ENCODE results near the gene CTCFL.
"Not testable (repeated sequence)": the region's sequence is repeated elsewhere in the genome, so short reads cannot be mapped to it uniquely, and the experiment has no call there.

The CTCFL gene

DNA sequence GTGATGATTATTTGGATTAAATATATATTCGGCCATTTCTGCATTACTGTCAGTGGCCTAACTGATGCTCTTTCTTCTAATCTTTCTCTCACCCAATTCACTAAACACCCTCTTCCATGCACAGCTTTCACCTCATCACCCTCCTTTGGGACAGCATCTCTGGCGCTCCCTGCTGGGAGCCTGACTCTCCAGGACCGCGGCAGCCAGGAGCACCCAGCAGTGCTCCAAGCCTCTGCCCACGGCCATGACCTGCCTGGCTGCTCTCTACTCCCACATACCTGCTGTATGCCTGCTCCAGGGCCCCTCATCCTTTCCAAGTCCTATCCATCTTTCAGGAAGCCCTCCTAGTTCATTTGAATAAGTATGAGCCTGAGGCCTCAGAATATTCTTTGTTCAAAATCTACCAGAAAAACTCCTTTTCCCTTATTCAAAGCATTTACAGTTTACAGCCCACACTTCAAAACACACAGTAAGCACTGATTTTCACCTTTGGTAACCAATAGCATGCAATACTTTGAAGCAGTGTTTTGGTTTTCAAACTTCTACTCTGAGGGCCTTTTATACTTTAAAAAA is 15.2 kb downstream of the CTCFL start:
- no peak for DNase-seq (ENCODE audit: low read depth in 2 of 3, low spot score in 2 of 3)

DNA sequence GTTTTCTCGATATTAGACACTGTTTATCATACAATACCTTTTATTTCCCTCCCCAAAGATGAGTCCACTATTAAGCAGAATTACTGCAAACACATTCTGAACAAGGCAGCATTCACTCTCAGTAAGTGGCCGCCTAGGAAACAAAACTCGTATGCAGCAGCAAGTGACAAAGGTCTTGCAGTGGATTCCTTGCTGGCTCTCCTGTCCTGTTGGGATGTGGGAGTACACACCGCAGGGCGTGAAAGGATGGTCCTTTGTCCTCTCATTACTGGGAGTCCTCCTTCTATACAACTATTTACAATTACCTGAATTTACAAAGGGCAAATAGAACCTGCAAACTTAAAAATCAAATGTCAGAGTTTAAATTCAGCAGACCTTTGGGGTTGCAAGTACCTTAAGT is 16.1 kb downstream of the CTCFL start:
- DNase-seq (ENCODE audit: low read depth in 2 of 3, low spot score in 2 of 3): no peak

- DNase-seq (ENCODE audit: low read depth in 2 of 3, low spot score in 2 of 3): no peak
These were observed 16.6 kb downstream of the CTCFL start for GRCh38 chr20:57508381-57508780.

- DNase-seq (ENCODE audit: low read depth in 2 of 3, low spot score in 2 of 3): no peak
These were observed 17.5 kb downstream of the CTCFL start for GRCh38 chr20:57507477-57507876.

DNA sequence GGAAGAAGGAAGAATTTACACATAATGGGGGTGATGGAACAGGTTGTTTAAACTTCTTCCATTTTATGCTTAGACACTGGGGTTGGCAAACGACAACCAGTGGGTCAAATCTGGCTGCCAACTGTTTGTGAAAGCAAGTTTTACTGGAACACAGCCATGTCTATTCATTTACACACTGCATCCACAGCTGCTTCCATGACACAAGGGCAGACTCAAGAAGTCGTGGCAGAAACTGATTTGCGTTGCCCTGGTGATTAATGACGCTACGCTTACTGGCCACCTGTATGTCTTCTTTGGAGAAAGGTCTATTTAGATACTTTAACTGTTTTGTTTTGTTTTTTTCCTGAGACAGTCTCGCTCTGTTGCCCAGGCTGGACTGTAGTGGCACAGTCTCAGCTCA is 19.0 kb downstream of the CTCFL start:
- no peak for DNase-seq (ENCODE audit: low read depth in 2 of 3, low spot score in 2 of 3)

DNA sequence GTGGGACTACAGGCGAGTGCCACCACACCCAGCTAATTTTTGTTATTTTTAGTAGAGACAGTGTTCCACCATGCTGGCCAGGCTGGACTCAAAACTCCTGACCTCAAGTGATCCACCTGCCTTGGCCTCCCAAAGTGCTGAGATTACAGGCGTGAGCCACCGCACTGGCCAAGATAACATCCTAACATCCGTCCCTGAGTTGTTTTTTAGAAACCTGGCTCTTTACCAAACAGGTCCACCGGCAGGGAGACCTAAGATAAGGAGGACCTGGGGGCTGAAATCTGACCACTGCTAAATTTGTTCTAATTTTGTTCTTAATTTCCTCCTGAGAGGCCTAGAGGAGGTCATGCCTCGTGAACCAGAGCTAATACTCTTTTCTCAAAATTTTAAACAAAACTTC is 20.5 kb downstream of the CTCFL start:
- DNase-seq (ENCODE audit: low read depth in 2 of 3, low spot score in 2 of 3): no peak

DNA sequence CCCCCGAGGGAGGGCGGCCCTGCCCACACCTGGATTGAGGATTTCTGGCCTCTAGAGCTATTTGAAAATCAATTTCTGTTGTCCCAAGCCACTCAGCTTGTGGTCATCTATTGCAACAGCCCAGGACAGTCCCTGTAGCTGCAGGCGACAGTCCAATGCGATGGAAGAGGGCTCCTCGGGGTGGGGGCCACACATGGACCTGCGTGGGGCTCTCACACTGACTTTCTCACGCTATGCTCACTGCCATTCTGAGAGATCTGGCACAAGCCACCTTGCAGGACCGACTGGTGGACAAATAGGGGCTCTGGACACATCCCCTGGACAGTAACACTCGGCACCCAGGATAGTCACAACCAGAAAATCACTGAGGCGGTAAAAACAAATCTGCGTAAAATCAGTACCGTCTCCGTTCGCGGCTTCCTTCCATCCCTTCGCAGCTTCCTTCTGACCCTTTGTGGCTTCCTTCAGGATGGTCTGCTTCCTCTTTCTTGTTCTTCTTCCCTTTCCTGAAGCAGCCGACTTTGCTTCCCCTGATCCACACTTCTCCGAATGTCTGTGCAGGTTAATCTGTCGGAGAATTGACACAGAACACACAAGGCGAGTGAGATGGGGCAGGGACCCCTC is 21.8 kb downstream of the CTCFL start:
- no peak for DNase-seq (ENCODE audit: low read depth in 2 of 3, low spot score in 2 of 3)

- DNase-seq (ENCODE audit: low read depth in 2 of 3, low spot score in 2 of 3): no peak
These were observed 22.6 kb downstream of the CTCFL start for GRCh38 chr20:57502336-57502700.

- no peak for DNase-seq (ENCODE audit: low read depth in 2 of 3, low spot score in 2 of 3)
These were observed 23.2 kb downstream of the CTCFL start for GRCh38 chr20:57501461-57502335.

DNA sequence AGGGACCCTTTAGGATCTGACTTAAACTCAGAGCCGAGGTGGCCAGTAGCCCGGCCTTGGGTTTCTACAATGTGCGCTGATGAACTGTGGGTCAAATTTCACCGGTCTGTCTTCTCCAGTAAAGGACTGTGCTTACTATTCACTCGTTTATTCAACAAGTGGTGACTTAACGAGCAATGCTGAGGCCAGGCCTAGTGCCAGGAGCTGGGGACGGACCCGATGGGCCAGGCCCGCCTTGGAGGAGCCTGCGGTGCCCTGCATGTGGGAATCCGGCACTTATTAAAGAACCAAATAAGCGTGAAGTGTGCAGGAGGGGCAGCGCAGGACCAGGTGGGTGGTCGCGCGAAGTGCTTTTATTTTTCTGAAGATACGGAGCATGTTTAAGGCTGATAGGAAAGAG is 24.0 kb downstream of the CTCFL start:
- no peak for DNase-seq (ENCODE audit: low read depth in 2 of 3, low spot score in 2 of 3)

DNA sequence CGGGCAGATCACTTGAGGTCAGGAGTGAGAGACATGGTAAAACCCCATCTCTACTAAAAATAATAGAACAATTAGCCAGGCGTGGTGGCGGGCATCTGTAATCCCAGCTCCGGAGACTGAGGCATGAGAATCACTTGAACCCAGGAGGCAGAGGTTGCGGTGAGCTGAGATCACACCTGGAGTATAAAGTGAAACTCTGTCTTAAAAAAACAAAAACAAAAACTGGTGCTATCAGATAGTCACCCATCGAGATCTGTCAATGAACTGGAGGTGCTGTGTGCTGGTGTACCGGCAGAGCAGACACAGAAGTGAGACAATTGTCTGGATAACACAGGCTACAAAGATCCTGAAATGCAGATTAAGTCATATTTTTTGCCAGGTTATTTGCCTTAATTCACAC is 24.7 kb downstream of the CTCFL start:
- DNase-seq (ENCODE audit: low read depth in 2 of 3, low spot score in 2 of 3): no peak

- no peak for DNase-seq (ENCODE audit: low read depth in 2 of 3, low spot score in 2 of 3)
These were observed 25.3 kb downstream of the CTCFL start for GRCh38 chr20:57499676-57500075.

DNA sequence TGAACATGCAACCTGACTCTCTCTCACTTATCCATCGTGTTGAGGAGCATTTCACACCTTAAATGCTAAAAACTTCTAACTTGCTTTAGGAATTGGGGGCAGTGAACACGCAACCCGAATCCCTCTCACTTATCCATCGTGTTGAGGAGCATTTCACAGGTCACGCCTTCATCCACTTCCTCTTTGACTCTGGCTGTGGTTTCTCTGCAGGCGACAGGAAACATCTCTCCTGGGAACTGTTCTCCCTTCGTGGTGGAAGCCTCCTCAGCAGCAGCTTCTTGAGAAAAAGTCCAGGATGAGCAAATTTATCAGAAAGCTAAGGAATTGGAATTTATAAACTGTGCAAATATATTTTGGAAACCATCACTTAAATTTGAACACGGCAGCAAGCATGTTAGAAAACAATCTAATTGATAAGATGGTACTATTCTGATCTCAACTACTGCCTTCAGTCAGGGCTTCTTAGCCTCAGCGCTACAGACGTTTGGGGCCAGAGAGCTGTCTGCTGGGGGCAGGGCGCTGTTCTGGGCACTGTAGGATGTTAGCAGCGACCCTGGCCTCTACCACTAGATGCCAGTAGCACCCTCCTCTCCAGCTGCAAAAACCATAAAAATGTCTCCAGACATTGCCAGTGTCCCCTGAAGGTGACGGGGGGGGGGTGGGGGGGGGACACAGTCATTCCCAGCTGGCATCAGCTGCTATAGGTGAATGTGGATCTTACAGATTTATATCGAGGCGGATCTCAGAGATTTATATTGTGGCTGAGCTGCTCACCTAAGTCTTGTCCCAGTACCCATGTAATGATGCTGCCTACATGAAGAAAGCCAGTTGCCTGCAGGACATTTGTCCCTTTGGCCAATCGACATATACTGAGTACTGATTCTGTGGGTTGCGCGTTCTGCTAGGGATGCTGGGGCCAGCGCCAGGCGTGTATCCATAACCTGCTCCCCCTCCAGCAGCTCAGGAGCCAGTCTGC is 26.2 kb downstream of the CTCFL start:
- no peak for DNase-seq (ENCODE audit: low read depth in 2 of 3, low spot score in 2 of 3)

GRCh38 chr20:57496592-57496991 is 28.3 kb downstream of the CTCFL start:
- DNase-seq (ENCODE audit: low read depth in 2 of 3, low spot score in 2 of 3): no peak

DNA sequence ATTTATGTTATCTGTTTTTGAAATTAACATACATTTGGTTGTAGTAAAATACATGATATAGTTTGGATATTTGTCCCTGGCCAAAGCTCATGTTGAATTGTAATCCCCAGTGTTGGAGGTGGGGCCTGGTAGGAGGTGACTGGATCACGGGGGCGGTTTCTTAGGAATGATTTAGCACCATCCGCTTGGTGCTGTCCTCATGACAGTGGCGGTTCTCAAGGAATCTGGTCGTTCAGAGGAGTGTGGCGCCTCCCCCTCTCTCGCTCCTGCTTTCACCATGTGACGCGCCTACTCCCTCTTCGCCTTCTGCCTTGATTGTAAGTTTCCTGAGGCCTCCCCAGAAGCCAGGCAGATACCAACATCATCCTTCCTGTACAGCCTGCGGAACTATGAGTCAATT is 29.0 kb downstream of the CTCFL start:
- no peak for DNase-seq (ENCODE audit: low read depth in 2 of 3, low spot score in 2 of 3)

DNA sequence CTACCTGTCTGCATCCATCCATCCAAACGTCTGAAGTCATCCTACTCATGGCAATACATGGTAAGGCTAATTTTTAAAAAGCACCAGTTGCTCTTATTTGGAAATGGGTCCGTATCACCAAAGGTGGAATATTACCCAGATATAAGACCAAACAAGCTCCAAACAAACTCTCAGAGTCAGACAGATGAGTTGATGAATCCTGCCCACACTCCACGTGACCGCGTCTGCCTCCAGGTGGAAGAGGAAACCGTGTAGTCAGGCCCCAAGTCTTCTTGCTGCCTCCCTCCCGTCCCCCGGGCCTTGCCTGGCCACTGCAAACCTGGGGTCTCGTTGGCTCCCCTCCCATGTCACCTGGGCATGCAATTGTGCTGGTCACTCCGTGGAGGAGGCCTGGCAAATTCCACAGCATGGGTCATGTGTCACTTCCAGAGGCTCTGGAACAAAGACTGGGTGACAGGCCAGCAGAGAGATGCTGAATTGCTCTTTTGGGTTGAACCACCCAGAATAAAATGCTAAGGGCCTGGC is 31.8 kb downstream of the CTCFL start:
- no peak for DNase-seq (ENCODE audit: low read depth in 2 of 3, low spot score in 2 of 3)

GRCh38 chr20:57491373-57491772 is 33.6 kb downstream of the CTCFL start:
- no peak for DNase-seq (ENCODE audit: low read depth in 2 of 3, low spot score in 2 of 3)

DNA sequence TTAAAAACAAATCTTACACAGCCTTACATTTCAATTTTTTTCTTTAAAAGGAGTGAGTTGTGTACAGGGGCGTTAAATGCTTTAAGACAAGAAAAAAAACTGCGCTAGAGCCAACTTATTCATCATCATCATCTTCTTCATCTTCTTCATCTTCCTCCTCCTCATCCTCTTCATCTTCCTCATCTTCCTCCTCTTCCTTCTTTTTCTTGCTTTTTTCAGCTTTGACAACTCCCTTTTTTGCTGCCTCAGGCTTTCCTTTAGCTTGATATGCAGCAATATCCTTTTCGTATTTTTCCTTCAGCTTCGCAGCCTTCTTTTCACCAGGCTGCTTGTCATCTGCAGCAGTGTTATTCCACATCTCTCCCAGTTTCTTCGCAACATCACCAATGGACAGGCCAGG is 36.7 kb downstream of the CTCFL start:
- not testable (repeated sequence) for DNase-seq (ENCODE audit: low read depth in 2 of 3, low spot score in 2 of 3)

GRCh38 chr20:57485770-57486169 is 39.2 kb downstream of the CTCFL start:
- DNase-seq (ENCODE audit: low read depth in 2 of 3, low spot score in 2 of 3): no peak

- no peak for DNase-seq (ENCODE audit: low read depth in 2 of 3, low spot score in 2 of 3)
These were observed 40.2 kb downstream of the CTCFL start for GRCh38 chr20:57484772-57485171.

Measured in activated CD8-positive, alpha-beta memory T cell treated with anti-CD3 and anti-CD28 coated beads for 48 hours (primary cell).